Panc1 (cell line): Measurements from ENCODE around the gene PPP2R2B. TPM values are rescaled to one million over a fixed set of nuclear protein-coding genes. Genes with fewer than 3 reads are reported as not detected.
A peak's percentile ranks its signal among the peaks of the same experiment; 100 is the strongest.

ENCODE experiments used
- ATAC-seq: fragments of 200-7000 bp; cut with Tn5 transposase; 2 replicates; pipeline ENCODE4 v1.9.1; 2020; ENCODE audit warnings: mild to moderate bottlenecking, moderate library complexity
- BruUV-seq: library from RNA; stranded (reverse); fragments of 400-500 nt; replicated peaks from 2 replicates; lab custom pipeline; 2021; lab: Mats Ljungman, UMichigan
- CTCF ChIA-PET: fragments of 300-600 bp; sonication (Branson Sonifier 250); formaldehyde crosslinking; loops from one replicate; lab custom pipeline; 2022; ENCODE audit warnings: antibody characterized with exemption; lab: Charles Lee
- POLR2A ChIA-PET: fragments of 300-600 bp; sonication (Branson Sonifier 250); formaldehyde crosslinking; loops from one replicate; lab custom pipeline; 2022; ENCODE audit warnings: antibody characterized with exemption; lab: Charles Lee
- DNase-seq: peaks from one replicate; pipeline ENCODE4 v3.0.0-alpha.2; 2010; ENCODE audit warnings: low read depth, low spot score
- H3K27ac ChIP-seq: 2 replicates; pipeline ENCODE4 v1.5.1; 2011; ENCODE audit warnings: mild to moderate bottlenecking, low read length, inconsistent platforms
- H3K27me3 ChIP-seq: fragments of 200-500 bp; sonication (Bioruptor generic); 2 replicates; pipeline ENCODE4 v1.6.0; 2014; ENCODE audit warnings: low read length, inconsistent platforms; ENCODE audit not compliant: control insufficient read depth, insufficient read depth
- H3K36me3 ChIP-seq: fragments of 200-500 bp; sonication (Bioruptor generic); 2 replicates; pipeline ENCODE4 v1.5.1; 2014; ENCODE audit warnings: inconsistent platforms, mild to moderate bottlenecking, low read length, moderate library complexity; ENCODE audit not compliant: control insufficient read depth, insufficient read depth
- H3K4me1 ChIP-seq: 2 replicates; pipeline ENCODE4 v1.5.1; 2011; ENCODE audit warnings: inconsistent platforms, mild to moderate bottlenecking, low read length, moderate library complexity; ENCODE audit not compliant: control insufficient read depth, insufficient read depth
- H3K4me3 ChIP-seq, 2 experiments: 2 replicates each; pipeline ENCODE4 v1.5.1; 2011 to 2012; ENCODE audit warnings: low read depth in 2 of 2, low read length in 2 of 2, mild to moderate bottlenecking in 2 of 2, inconsistent platforms in 1 of 2, moderate library complexity in 1 of 2
- H3K9me3 ChIP-seq: fragments of 200-500 bp; sonication (Bioruptor generic); 2 replicates; pipeline ENCODE4 v1.5.1; 2014; ENCODE audit warnings: low read depth, mild to moderate bottlenecking, inconsistent platforms, low read length, moderate library complexity; ENCODE audit not compliant: control insufficient read depth, insufficient read depth
- POLR2AphosphoS5 ChIP-seq: IDR thresholded peaks from 2 replicates; pipeline ENCODE4 v1.6.1; 2012; ENCODE audit warnings: mild to moderate bottlenecking, low read depth, low read length, moderate library complexity
- REST ChIP-seq, 2 experiments: IDR thresholded peaks; 2 replicates each; pipeline ENCODE4 v1.6.1; 2011 to 2012; ENCODE audit warnings: low read depth in 2 of 2, control low read depth in 1 of 2, low read length in 1 of 2, mild to moderate bottlenecking in 1 of 2, moderate library complexity in 1 of 2; ENCODE audit not compliant: insufficient read depth in 1 of 2
- SIN3A ChIP-seq: IDR thresholded peaks from 2 replicates; pipeline ENCODE4 v1.6.1; 2012; ENCODE audit warnings: low read depth, mild to moderate bottlenecking, low read length, moderate library complexity, borderline replicate concordance; ENCODE audit not compliant: insufficient read depth
- TCF7L2 ChIP-seq: IDR thresholded peaks from 2 replicates; pipeline ENCODE4 v1.6.1; 2011; ENCODE audit warnings: mild to moderate bottlenecking, low read depth, low read length, inconsistent platforms
- in situ Hi-C: cut with HindIII; loops from 2 replicates; pipeline ENCODE4 v1.10.0; 2016; ENCODE audit warnings: low sequenced_read_pairs, low pct_unique_long_range_greater_than_20kb
- intact Hi-C: fragments of 100-400 bp; cut with micrococcal nuclease; formaldehyde crosslinking; loops from one replicate; pipeline ENCODE4 v1.10.0; 2022; ENCODE audit not compliant: unreplicated experiment
- total RNA-seq: library from RNA; stranded (reverse); gene quantifications from one replicate; pipeline ENCODE4 v1.2.1, GENCODE V29; 2021; ENCODE audit not compliant: unreplicated experiment
- TF ChIP-seq, protein P1 (sequence below): fragments of 450-650 bp; IDR thresholded peaks from 2 replicates; pipeline ENCODE4 v1.5.1; 2017; ENCODE audit warnings: mild to moderate bottlenecking

The PPP2R2B gene
- total RNA-seq, 1 experiment from 2014 or later, result 8.8 TPM

DNA sequence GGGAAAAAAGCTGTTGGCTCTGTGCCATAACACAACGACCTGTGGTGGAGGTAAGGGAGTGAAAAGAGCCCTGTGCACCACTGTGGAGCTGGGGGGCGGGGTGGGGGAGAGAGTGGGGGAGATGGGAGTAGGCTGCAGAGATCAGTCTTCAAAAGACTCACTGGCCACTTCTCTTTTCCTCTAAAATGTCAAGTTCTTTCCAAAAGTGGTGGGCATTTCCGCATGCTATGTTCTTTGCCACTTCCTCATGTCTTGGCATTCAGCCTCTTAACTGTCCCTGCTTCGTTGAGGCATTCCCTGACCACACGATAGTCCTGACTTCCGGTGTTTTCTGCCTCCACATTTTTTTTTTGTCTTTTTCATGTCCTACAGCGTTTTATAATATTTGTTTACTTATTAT, 2.4 kb upstream of the PPP2R2B start:
- CTCF ChIA-PET, result no interaction called here
- DNase-seq, result no peak
- in situ Hi-C loops, result no loop called here

GRCh38 chr5:146877783-146878475, 628 bp downstream of the PPP2R2B start:
- POLR2A ChIA-PET, result interaction anchor here (0.6 kb wide), 1 partner anchor 59 kb away, joined by 3 read pairs; no protein-coding TSS in a partner anchor
- BruUV-seq, result no TSS peak
- H3K27ac ChIP-seq, result no peak overlapping the region; the same call in 1 of the 2 replicates
- H3K4me3 ChIP-seq, result peak overlapping the region; percentile 58 to 67
- H3K4me1 ChIP-seq, result no peaks in the 10 kb centered on the region
- ATAC-seq, result peak; percentile 65
- CTCF ChIA-PET, result interaction anchor here (0.6 kb wide), 1 partner anchor 461 kb away, joined by 3 read pairs; no protein-coding TSS in a partner anchor
- intact Hi-C loops, result no loop called here
- H3K36me3 ChIP-seq, result no peaks in the 10 kb centered on the region
- TF ChIP-seq REST (IDR thresholded peaks at IDR 0.05; ENCODE audit: insufficient read depth in 1 of 2, low read depth in 2 of 2, low read length in 1 of 2), result no peak
- TF ChIP-seq TCF7L2, result no peak
- TF ChIP-seq SIN3A, result no peak
- no peak for TF ChIP-seq POLR2AphosphoS5
- TF ChIP-seq, protein P1, sequence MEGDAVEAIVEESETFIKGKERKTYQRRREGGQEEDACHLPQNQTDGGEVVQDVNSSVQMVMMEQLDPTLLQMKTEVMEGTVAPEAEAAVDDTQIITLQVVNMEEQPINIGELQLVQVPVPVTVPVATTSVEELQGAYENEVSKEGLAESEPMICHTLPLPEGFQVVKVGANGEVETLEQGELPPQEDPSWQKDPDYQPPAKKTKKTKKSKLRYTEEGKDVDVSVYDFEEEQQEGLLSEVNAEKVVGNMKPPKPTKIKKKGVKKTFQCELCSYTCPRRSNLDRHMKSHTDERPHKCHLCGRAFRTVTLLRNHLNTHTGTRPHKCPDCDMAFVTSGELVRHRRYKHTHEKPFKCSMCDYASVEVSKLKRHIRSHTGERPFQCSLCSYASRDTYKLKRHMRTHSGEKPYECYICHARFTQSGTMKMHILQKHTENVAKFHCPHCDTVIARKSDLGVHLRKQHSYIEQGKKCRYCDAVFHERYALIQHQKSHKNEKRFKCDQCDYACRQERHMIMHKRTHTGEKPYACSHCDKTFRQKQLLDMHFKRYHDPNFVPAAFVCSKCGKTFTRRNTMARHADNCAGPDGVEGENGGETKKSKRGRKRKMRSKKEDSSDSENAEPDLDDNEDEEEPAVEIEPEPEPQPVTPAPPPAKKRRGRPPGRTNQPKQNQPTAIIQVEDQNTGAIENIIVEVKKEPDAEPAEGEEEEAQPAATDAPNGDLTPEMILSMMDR, result no peak
- no peaks in the 10 kb centered on the region for H3K9me3 ChIP-seq
- H3K27me3 ChIP-seq, result peaks cover 14% of the 10 kb centered on the region
- in situ Hi-C loops, result no loop called here
- DNase-seq, result no peak

More for the DNA sequence above, 2.4 kb upstream of the PPP2R2B start:
- Histone ChIP-seq H3K4me1 (no peaks in the 10 kb centered on the region), H3K27ac (no peak overlapping the region), H3K4me3 (no peak overlapping the region), H3K36me3 (no peaks in the 10 kb centered on the region), H3K9me3 (no peaks in the 10 kb centered on the region), H3K27me3 (peaks cover 14% of the 10 kb centered on the region)
- no peak for ATAC-seq
- POLR2A ChIA-PET, result no interaction called here
- no peak for TF ChIP-seq REST (IDR thresholded peaks at IDR 0.05; ENCODE audit: insufficient read depth in 1 of 2, low read depth in 2 of 2, low read length in 1 of 2)
- TF ChIP-seq TCF7L2, result no peak
- TF ChIP-seq, protein P1, result no peak
- TF ChIP-seq SIN3A, result no peak
- TF ChIP-seq POLR2AphosphoS5, result no peak
- BruUV-seq, result no TSS peak
- intact Hi-C loops, result no loop called here
